Measurements from ENCODE around the gene CEP63. TPM values are rescaled to one million over a fixed set of nuclear protein-coding genes. Genes with fewer than 3 reads are reported as not detected.

CEP63 gene
- total and polyA plus RNA-seq, 9 of the 15 experiments (the other 6 are each of a cell fraction or from before 2014, with no cell fraction given), result 5.1 to 17.8 (median 10.6) TPM

- in situ Hi-C loops (cut with MboI), result no loop called here
- intact Hi-C loops (cut with micrococcal nuclease), result no loop called here
- CTCF ChIA-PET (ENCODE audit: low intra/inter-chr PET ratio), result no interaction called here
Measured at GRCh38 chr3:134567605-134568004, 81.7 kb downstream of the CEP63 start.

More at GRCh38 chr3:134567605-134568004, 81.7 kb downstream of the CEP63 start:
- Histone ChIP-seq H3K9me1 (ENCODE audit: control insufficient read depth, insufficient read depth, low read length) (no peaks in the 10 kb centered on the region), H3K4me3 (no peak overlapping the region), H3K4me2 (ENCODE audit: insufficient read depth, low read length) (no peak overlapping the region), H3K36me3 (ENCODE audit: control insufficient read depth, insufficient read depth, low read length) (no peaks in the 10 kb centered on the region), H3K27ac (ENCODE audit: extremely low read depth, low read depth, low read length) (no peak overlapping the region), H3K9ac (ENCODE audit: insufficient read depth in 1 of 2, low read depth in 2 of 2, low read length in 2 of 2) (no peak overlapping the region), H2AFZ (ENCODE audit: low read depth, low read length) (no peak overlapping the region), H3K79me2 (ENCODE audit: control insufficient read depth, insufficient read depth, low read length) (no peaks in the 10 kb centered on the region), H3K9me3 (replicated peaks; ENCODE audit: control insufficient read depth, insufficient read depth, low read depth, low read length) (no peaks in the 10 kb centered on the region), H3K4me1 (replicated peaks in 1 of 2; ENCODE audit: control insufficient read depth in 2 of 2, insufficient read depth in 2 of 2, low read length in 2 of 2) (no peaks in the 10 kb centered on the region), H3K27me3 (ENCODE audit: control insufficient read depth in 2 of 2, insufficient read depth in 2 of 2, low read length in 2 of 2) (no peaks in the 10 kb centered on the region), H4K20me1 (replicated peaks; ENCODE audit: control insufficient read depth, insufficient read depth, low read length) (no peaks in the 10 kb centered on the region)
- no TSS peak for BruUV-seq (replicated peaks)
- WGBS (ENCODE audit: insufficient coverage, low coverage, missing lambda C conversion rate), result 13% methylated on average over 4 of the region's 4 CpGs
- POLR2A ChIA-PET, result no interaction called here
- TF ChIP-seq SIN3A (IDR thresholded peaks at IDR 0.05; ENCODE audit: borderline replicate concordance in 2 of 2, control insufficient read depth in 1 of 2, low read depth in 2 of 2, low read length in 2 of 2), result no peak
- no peak for TF ChIP-seq FIP1L1 (IDR thresholded peaks at IDR 0.05; ENCODE audit: low read depth, low read length, poor library complexity, severe bottlenecking)
- no peak for TF ChIP-seq POLR2AphosphoS2 (IDR thresholded peaks at IDR 0.05; ENCODE audit: low read length)
- no peak for TF ChIP-seq ZNF134 (CRISPR knock-in tag; conservative IDR thresholded peaks at IDR 0.05)
- TF ChIP-seq POLR3A (IDR thresholded peaks at IDR 0.05; ENCODE audit: borderline replicate concordance, extremely low read depth, insufficient read depth, insufficient read length), result no peak
- no peak for TF ChIP-seq HBP1 (CRISPR knock-in tag; IDR thresholded peaks at IDR 0.05)
- TF ChIP-seq ZBTB2 (IDR thresholded peaks at IDR 0.05), result no peak
- no peak for TF ChIP-seq THAP7 (CRISPR knock-in tag; IDR thresholded peaks at IDR 0.05)
- DNase-seq (ENCODE audit: extremely low read depth in 1 of 4, low spot score in 3 of 4) (no peak), ATAC-seq (no peak), FAIRE-seq (no peak)
